Glutamatergic neuron (in vitro differentiated cells): ENCODE data around the gene ANO6. TPM values are rescaled to one million over a fixed set of nuclear protein-coding genes. Genes with fewer than 3 reads are reported as not detected.

Experiments used
- DNase-seq: peaks from one replicate; pipeline ENCODE4 v3.0.0; 2022
- H3K27ac Mint-ChIP-seq: one replicate; pipeline ENCODE4 v1.8.0; 2020; ENCODE audit warnings: mild to moderate bottlenecking, mixed read lengths, inconsistent platforms; ENCODE audit not compliant: unreplicated experiment
- H3K27me3 Mint-ChIP-seq: one replicate; pipeline ENCODE4 v1.8.0; 2020; ENCODE audit warnings: mild to moderate bottlenecking, moderate library complexity, mixed read lengths, inconsistent platforms; ENCODE audit not compliant: unreplicated experiment
- H3K36me3 Mint-ChIP-seq: one replicate; pipeline ENCODE4 v1.8.0; 2020; ENCODE audit warnings: mild to moderate bottlenecking, mixed read lengths, inconsistent platforms; ENCODE audit not compliant: unreplicated experiment
- H3K4me1 Mint-ChIP-seq: one replicate; pipeline ENCODE4 v1.8.0; 2020; ENCODE audit warnings: mild to moderate bottlenecking, low read depth, mixed read lengths, inconsistent platforms; ENCODE audit not compliant: unreplicated experiment
- H3K4me3 Mint-ChIP-seq: one replicate; pipeline ENCODE4 v1.8.0; 2020; ENCODE audit warnings: mild to moderate bottlenecking, mixed read lengths, inconsistent platforms; ENCODE audit not compliant: unreplicated experiment
- H3K9me3 Mint-ChIP-seq: one replicate; pipeline ENCODE4 v1.8.0; 2020; ENCODE audit warnings: mild to moderate bottlenecking, moderate library complexity, mixed read lengths, inconsistent platforms; ENCODE audit not compliant: unreplicated experiment
- CTCF ChIP-seq: fragments of 200-600 bp; sonication (generic); IDR thresholded peaks from one replicate; pipeline ENCODE4 v1.5.0; 2021; ENCODE audit not compliant: partially characterized antibody, unreplicated experiment
- total RNA-seq: library from RNA; stranded (reverse); fragmentation: NEBNext Ultra II Directional; extraction: Animal tissue kit (Norgen Biotek cat#: 25700); gene quantifications from one replicate; pipeline ENCODE4 v1.2.1, GENCODE V29; 2021; ENCODE audit not compliant: unreplicated experiment

ANO6 gene
- total RNA-seq, 1 donor from 2014 or later, result 35.9 TPM

- H3K27me3 Mint-ChIP-seq, result peaks cover 12% of the 10 kb centered on the region
- DNase-seq, result no peak
- peak; percentile 45 for TF ChIP-seq CTCF
- H3K4me3 Mint-ChIP-seq, result no peak overlapping the region
- H3K27ac Mint-ChIP-seq, result no peak overlapping the region
- H3K36me3 Mint-ChIP-seq, result no peaks in the 10 kb centered on the region
- H3K9me3 Mint-ChIP-seq, result peaks cover 8% of the 10 kb centered on the region
- peaks cover 4% of the 10 kb centered on the region for H3K4me1 Mint-ChIP-seq
These were observed 2.8 kb upstream of the ANO6 start for GRCh38 chr12:45213107-45213506.

DNA sequence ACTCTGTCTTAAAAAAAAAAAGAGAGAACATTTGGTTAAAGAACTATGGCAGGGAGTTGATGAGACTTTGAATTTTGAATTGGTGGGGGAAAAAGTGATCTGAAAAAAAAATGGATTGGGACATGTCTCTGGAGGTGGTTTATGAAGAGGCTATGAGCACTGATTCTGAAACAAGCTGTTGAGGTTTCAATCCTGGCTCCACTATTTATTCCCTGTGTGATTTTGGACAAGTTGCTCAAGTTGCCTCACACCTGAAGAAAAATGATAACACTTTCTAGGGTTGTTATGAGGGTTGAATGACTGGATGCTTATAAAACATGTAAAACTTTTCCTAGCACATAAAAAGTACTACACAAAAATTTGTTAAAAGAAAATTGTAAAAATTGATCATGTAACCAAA lies 1.8 kb upstream of the ANO6 start:
- Mint-ChIP-seq H3K9me3 (peaks cover 8% of the 10 kb centered on the region), H3K4me3 (no peak overlapping the region), H3K27me3 (peaks cover 12% of the 10 kb centered on the region)

DNA sequence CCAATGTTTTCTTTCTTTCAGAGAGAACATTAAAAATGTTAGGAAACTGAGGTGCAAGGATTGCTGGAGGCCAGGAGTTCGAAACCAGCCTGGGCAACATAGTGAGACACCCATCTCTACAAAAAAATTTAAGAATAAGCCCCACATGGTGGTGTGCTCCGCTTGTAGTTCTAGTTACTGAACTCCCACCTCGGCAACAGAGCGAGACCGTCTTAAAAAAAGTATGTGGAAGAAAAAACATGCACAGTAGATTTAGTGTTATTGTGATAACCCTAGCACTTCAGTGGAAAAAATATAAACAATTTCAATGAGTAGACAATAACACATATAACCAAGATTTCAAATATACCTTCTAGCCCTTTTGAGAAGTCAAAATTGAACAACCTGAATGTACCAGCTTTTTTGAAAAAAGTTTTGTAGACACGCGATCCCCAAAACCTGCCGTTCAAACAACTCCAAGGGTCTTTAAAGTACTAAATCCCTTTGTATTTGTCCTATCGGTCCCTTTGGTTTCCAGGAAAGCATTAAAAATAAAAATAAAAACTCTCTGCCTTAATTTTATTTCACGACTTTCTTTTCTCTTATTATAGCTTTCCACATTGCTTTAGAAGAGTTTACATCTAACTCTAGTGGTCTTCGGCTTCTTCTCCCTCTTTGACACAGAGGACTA lies 1.0 kb upstream of the ANO6 start:
- peaks cover 8% of the 10 kb centered on the region for H3K9me3 Mint-ChIP-seq
- TF ChIP-seq CTCF, result no peak
- peaks cover 12% of the 10 kb centered on the region for H3K27me3 Mint-ChIP-seq
- H3K4me1 Mint-ChIP-seq, result peaks cover 6% of the 10 kb centered on the region
- no peaks in the 10 kb centered on the region for H3K36me3 Mint-ChIP-seq
- H3K4me3 Mint-ChIP-seq, result peak overlapping the region; percentile 91
- H3K27ac Mint-ChIP-seq, result peak overlapping the region; percentile 94
- DNase-seq, result no peak

More for the DNA sequence above, 1.8 kb upstream of the ANO6 start:
- no peak for DNase-seq
- peaks cover 4% of the 10 kb centered on the region for H3K4me1 Mint-ChIP-seq
- no peak for TF ChIP-seq CTCF
- H3K36me3 Mint-ChIP-seq, result no peaks in the 10 kb centered on the region
- H3K27ac Mint-ChIP-seq, result no peak overlapping the region

DNA sequence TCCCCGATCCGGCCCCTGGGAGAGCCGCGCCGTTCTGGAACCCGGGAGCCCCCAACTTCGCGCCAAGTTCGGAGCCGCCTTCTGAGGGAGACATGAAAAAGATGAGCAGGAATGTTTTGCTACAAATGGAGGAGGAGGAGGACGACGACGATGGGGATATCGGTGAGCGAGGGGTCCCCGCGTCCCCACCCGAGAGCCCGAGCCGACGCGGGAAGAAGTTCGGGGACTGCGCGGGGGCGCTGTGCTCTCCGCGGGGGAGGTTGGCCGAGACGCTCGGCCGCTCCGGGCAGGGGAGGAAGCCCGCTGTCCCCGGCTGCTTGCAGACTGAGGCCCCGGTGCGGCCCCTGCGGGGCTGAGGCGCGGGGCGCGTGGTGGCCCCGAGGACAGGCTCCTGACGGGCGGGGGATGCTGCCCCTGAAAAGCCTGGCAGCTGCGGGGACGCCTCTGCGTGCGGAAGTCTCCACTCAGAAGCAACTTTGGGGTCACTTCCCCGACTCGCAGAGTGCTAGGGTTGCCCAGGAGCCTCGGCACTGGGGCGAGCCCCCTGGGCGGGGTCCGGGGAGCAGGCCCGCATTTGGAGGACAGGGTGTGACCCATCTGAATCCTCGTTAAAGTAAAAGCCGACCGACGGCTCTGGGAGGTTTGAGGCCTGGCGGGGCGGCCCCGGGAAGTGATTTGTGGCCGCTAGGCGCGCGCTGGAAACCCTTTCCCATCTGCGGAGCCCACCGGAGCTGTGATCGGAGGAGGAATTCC lies 511 bp downstream of the ANO6 start:
- peaks cover 12% of the 10 kb centered on the region for H3K4me1 Mint-ChIP-seq
- peak; percentile 79 for DNase-seq

More for the DNA sequence above, 511 bp downstream of the ANO6 start:
- no peaks in the 10 kb centered on the region for H3K36me3 Mint-ChIP-seq
- H3K27me3 Mint-ChIP-seq, result peaks cover 12% of the 10 kb centered on the region
- peak overlapping the region; percentile 92 for H3K27ac Mint-ChIP-seq
- peak; percentile 53 for TF ChIP-seq CTCF
- peak overlapping the region; percentile 96 for H3K4me3 Mint-ChIP-seq
- peaks cover 8% of the 10 kb centered on the region for H3K9me3 Mint-ChIP-seq
